Raji (cell line): ENCODE results near the gene MTMR12.

ENCODE experiments used
- POLR2A ChIP-seq: IDR thresholded peaks from 2 replicates; pipeline ENCODE4 v1.6.1; 2011; ENCODE audit warnings: low read depth, low read length, control low read depth; ENCODE audit not compliant: insufficient read depth

The MTMR12 gene

GRCh38 chr5:32331217-32331934 is 18.6 kb upstream of the MTMR12 start:
- no peak for TF ChIP-seq POLR2A

DNA sequence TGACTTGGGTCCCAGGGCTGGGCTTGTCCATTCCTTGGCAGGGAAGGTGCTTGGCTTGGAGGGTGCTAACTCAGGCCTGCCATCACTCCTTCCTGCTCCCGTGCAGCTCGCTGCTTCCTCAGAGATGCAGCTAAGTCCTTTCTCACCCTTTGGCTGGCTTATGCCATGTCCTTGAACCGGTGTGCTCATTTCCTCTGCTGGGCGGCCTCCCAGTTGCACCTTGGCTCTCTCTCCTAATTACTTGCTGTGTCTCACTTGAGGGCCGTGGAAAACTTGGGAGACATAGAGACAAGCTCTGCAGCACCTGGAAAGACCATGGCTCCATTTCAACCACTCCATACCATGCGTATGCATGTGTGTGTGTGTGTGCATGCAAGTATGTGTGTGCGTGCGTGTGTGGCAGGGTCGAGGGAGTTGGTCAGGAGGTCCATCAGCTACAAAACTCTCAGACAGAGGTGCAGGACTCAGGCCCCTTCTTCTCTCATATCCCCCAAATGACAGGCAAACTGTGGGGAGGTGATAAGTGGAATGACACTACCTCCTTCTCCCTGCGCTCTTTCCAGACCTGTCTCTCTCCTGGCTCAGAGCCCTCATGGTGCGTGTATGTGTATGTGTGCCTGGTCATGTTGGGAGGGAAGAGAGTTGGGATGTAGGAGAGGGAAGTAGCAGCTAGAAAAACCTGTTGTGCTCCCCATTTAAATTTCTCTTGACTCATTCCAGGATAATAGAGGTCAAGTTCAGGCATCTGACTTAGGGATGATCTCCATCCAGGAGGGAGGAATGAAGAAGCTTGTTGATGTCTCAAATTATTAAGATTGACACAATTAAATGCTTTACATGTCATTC is 17.6 kb upstream of the MTMR12 start:
- no peak for TF ChIP-seq POLR2A

DNA sequence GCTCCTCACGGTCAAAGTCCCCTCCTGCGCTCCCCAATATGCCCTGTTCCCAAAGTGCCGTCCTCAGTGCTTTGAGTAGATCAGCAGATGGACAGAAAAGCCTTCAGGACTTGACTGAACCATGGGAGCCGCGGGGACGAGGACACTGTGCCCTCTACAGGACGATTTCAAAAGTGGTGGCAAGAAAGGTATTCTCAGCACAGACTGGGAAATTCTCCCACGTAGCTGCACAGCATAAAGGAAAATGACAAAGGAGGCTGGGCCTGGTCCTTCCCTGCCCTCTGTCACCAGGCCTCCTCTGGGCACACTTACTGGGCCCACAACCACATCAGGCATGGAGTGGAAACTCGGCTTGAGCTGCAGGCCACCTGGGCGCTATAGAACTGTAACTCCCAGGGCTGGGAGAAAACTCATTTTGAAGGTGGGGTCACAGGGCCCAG is 16.7 kb upstream of the MTMR12 start:
- no peak for TF ChIP-seq POLR2A

DNA sequence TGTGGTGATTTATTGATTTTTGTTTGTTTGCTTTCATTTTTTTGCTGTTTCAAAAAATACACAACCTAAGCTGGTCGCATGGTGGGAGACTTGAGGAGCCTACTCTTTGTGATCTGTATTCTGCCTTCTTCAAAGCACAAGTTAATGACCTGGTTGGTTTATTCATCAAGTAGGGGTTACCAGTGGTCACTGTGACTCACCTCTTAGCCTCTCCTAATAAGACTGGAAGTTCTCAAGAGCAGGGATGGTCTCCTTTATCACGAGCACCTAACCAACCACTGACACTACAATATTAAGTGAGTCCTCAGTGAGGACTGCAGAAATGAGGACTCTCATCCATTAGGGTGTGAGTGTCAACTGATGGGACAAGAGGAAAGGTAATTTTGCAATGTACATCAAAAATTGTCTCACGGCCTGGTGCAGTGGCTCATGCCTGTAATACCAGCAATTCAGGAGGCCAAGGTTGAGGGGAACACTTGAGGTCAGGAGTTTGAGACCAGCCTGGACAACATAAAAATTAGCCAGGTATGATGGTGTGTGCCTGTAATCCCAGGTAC is 13.6 kb upstream of the MTMR12 start:
- TF ChIP-seq POLR2A, result no peak

DNA sequence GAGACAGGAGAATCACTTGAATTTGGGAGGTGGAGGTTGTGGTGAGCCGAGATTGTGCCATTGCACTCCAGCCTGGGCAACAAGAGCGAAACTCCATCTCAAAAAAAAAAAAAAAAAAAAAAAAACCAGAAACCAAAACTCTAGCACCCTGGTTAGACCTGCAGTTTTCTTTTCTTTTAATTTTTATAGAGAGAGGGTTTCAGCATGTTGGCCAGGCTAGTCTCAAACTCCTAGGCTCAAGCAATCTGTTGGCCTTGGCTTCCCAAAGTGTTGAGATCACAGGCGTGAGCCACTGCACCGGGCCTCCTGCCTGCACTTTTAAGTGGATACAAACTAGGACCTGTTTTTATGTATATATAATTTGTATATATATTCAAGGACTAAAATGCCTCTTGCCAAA is 12.9 kb upstream of the MTMR12 start:
- no peak for TF ChIP-seq POLR2A

DNA sequence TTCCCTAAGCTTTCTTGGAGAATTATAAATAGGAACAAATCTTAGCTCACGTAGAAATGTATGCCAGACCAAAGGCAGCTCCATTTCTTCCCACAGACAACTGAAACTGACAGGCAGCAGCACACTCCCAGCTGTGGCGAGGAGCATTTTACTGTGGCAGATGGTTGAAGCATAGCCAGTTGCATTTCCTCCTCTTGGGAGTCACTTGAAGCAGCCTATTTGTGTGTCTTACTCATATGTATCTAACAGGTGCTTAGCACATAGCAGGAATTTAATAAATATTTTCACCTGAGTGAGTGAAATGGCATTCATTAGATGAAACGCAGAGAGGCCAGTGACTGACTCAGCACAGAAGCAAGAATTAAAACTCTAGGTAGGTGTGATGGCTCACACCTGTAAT is 12.3 kb upstream of the MTMR12 start:
- TF ChIP-seq POLR2A, result no peak

DNA sequence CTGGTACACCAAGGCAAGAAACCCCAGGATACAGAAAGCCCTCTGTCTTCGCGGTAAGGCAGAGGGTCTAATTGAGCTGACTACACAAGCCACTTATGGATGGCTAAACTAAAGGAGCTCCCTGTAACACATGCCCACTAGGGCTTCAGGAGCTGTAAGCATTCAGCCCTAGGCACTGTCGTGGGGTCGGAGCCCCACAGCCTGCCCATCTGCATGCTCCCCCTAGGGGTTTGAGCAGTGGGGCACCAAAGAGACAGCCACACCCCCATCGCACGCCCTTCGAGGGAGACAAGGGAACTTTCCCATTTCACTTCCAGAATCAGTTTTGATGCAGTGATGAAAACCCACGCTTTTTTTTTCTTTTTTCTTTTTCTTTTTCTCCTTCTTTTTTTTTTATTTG is 11.0 kb upstream of the MTMR12 start:
- no peak for TF ChIP-seq POLR2A

DNA sequence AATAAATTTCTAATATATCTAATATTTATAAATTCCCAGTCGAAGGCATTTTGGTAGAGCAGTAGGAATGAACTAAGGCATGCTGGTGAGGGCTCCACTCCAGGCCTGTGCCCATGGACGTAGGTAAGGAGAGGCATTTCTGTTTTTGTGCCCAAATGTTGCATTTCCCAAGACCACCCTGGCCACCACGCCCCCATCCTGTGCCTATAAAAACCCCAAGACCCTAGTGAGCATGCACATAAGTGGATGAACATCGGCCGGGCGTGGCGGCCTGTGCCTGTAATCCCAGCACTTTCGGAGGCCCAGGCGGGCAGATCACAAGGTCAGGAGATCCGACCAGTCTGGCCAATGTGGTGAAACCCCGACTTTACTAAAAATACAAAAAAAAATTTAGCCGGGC is 10.1 kb upstream of the MTMR12 start:
- TF ChIP-seq POLR2A, result no peak

GRCh38 chr5:32320576-32320975 is 7.8 kb upstream of the MTMR12 start:
- TF ChIP-seq POLR2A, result no peak

- no peak for TF ChIP-seq POLR2A
Observed at GRCh38 chr5:32319926-32320543, 7.3 kb upstream of the MTMR12 start.

DNA sequence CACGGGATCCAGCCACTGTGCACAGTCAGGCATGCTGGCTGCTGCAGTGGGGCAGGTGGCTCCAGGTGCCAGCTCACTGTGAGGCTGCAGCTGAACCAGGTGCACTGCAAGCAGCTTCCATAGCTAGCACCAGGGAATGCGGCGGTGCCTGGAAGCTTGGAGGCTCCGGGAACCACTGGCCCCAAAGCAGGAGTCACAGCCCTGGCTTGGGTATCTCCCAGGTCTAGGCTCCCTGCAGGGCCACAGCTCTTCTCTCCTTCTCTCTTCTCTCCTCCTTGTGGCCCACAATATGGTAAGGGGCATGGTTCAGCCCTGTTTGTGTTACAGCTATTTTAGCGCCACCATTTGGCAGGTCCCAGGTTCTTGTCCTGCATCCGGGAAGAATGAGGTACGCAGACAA is 6.7 kb upstream of the MTMR12 start:
- TF ChIP-seq POLR2A, result no peak

DNA sequence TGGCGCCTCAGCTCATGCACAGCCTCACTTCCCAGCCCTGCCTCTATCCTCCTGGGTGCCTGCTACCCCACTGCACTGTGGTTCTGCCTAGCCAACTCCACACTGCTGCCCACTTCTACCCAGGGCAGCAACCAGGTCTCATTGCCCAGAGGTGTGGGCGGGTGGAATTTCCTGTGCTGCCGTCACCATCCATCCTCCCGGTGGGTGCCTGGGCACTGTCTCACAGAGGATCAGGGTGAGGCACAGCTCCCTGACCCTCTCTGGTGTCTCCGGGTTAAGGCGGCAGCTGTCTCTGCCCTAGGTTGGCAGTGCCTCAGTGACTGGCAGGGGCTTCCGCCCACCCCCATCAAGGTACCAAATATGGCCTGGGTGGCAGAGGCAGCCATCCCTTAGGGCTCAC is 4.3 kb upstream of the MTMR12 start:
- no peak for TF ChIP-seq POLR2A

- no peak for TF ChIP-seq POLR2A
Observed at GRCh38 chr5:32315221-32316014, 2.7 kb upstream of the MTMR12 start.

GRCh38 chr5:32314658-32315057 is 1.9 kb upstream of the MTMR12 start:
- TF ChIP-seq POLR2A, result no peak

DNA sequence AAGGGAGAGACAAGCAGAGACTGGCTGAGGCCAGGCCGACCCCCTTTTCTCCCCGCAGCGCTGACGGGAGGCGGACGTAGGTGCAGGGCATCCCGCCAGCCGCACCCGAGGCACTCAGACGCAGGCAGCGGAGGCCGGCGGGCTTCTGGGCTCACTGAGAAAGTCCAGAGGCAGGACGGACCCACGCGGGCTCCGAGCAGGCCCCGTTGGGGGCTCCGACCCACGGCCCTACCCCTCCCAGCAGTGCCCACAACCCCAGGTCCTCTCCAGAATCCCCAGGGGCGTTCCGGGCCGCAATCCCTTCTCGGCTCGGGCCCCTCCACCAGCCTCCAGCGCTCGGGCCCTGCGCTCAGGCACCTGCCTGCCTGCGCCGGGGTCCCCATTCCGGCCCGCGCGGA is 543 bp downstream of the MTMR12 start:
- TF ChIP-seq POLR2A, result no peak; the same call in 1 of the 2 replicates
